Suprapubic skin (tissue), 4 donors: ENCODE measurements around the gene CALM1. TPM values are rescaled to one million over a fixed set of nuclear protein-coding genes. Genes with fewer than 3 reads are reported as not detected.

Experiments used
- DNase-seq, 2 donors: peaks; one replicate each; pipeline ENCODE4 v3.0.0-alpha.2; 2019; ENCODE audit warnings: low spot score in 2 of 2
- H3K27ac ChIP-seq: fragments of 200-600 bp; sonication (generic); one replicate; pipeline ENCODE4 v1.5.1; 2019
- H3K27me3 ChIP-seq: fragments of 200-600 bp; sonication (generic); one replicate; pipeline ENCODE4 v1.5.1; 2019
- H3K36me3 ChIP-seq: fragments of 200-600 bp; sonication (generic); one replicate; pipeline ENCODE4 v1.5.1; 2019
- H3K4me1 ChIP-seq: fragments of 200-600 bp; sonication (generic); one replicate; pipeline ENCODE4 v1.5.1; 2019
- H3K4me3 ChIP-seq: fragments of 200-600 bp; sonication (generic); one replicate; pipeline ENCODE4 v1.5.1; 2019; ENCODE audit warnings: mild to moderate bottlenecking
- H3K9me3 ChIP-seq: fragments of 200-600 bp; sonication (generic); one replicate; pipeline ENCODE4 v1.5.1; 2019
- CTCF ChIP-seq, 2 donors: fragments of 200-600 bp in 1 of 2; fragments of 450-650 bp in 1 of 2; sonication (generic) in 1 of 2; IDR thresholded peaks; one replicate each; pipeline ENCODE4 v1.5.1; 2016 to 2019; ENCODE audit warnings: antibody characterized with exemption in 2 of 2, mild to moderate bottlenecking in 1 of 2, moderate library complexity in 1 of 2
- EP300 ChIP-seq: sonication (generic); formaldehyde crosslinking; IDR thresholded peaks from one replicate; pipeline ENCODE4 v1.6.1; 2017; ENCODE audit warnings: antibody characterized with exemption
- POLR2A ChIP-seq, 2 donors: fragments of 450-650 bp; IDR thresholded peaks; one replicate each; pipeline ENCODE4 v1.6.1; 2017; ENCODE audit warnings: antibody characterized with exemption in 2 of 2, mild to moderate bottlenecking in 2 of 2, moderate library complexity in 2 of 2
- POLR2AphosphoS5 ChIP-seq, 3 donors: sonication (generic); formaldehyde crosslinking; IDR thresholded peaks; one replicate each; pipeline ENCODE4 v1.6.1; 2017; ENCODE audit warnings: antibody characterized with exemption in 3 of 3
- WGBS: methylation state at CpG from one replicate; pipeline ENCODE4 v1.1.5; 2018; 5-methylcytosine and 5-hydroxymethylcytosine counted together
- total RNA-seq, 4 donors: library from RNA; depleted of rRNA; stranded (reverse); fragments of >200 nt; gene quantifications; one replicate each; pipeline ENCODE4 v1.1.0, GENCODE V29; 2016

Gene CALM1
- total RNA-seq, 4 donors from 2014 or later = 258 to 369 (median 300) TPM

- peaks cover 45% of the 10 kb centered on the region for H3K4me1 ChIP-seq
- H3K27ac ChIP-seq = no peak overlapping the region
- H3K36me3 ChIP-seq = peaks cover 57% of the 10 kb centered on the region
- TF ChIP-seq CTCF (IDR thresholded peaks at IDR 0.05) = no peak
- no peak for TF ChIP-seq EP300
- no peak for TF ChIP-seq POLR2AphosphoS5 (IDR thresholded peaks at IDR 0.05)
- 78% methylated on average over 7 of the region's 7 CpGs for WGBS
- no peak overlapping the region for H3K4me3 ChIP-seq
- DNase-seq = no peak
- no peaks in the 10 kb centered on the region for H3K27me3 ChIP-seq
- no peaks in the 10 kb centered on the region for H3K9me3 ChIP-seq
Observed at GRCh38 chr14:90400904-90401561, 4.2 kb downstream of the CALM1 start.

- H3K4me3 ChIP-seq = no peak overlapping the region
Observed at GRCh38 chr14:90402016-90402415, 5.2 kb downstream of the CALM1 start.

GRCh38 chr14:90403065-90403464, 6.2 kb downstream of the CALM1 start:
- 84% methylated on average over 2 of the region's 2 CpGs for WGBS
- DNase-seq = no peak
- no peaks in the 10 kb centered on the region for H3K27me3 ChIP-seq
- no peak for TF ChIP-seq POLR2AphosphoS5 (IDR thresholded peaks at IDR 0.05)
- no peak for TF ChIP-seq EP300
- no peak for TF ChIP-seq POLR2A (IDR thresholded peaks at IDR 0.05)
- TF ChIP-seq CTCF (IDR thresholded peaks at IDR 0.05) = no peak
- peaks cover 66% of the 10 kb centered on the region for H3K36me3 ChIP-seq
- no peaks in the 10 kb centered on the region for H3K9me3 ChIP-seq
- H3K27ac ChIP-seq = no peak overlapping the region
- peaks cover 40% of the 10 kb centered on the region for H3K4me1 ChIP-seq
- no peak overlapping the region for H3K4me3 ChIP-seq

More at GRCh38 chr14:90402016-90402415, 5.2 kb downstream of the CALM1 start:
- H3K27ac ChIP-seq = no peak overlapping the region
- DNase-seq = no peak
- no peak for TF ChIP-seq POLR2A (IDR thresholded peaks at IDR 0.05)
- TF ChIP-seq EP300 = no peak
- TF ChIP-seq POLR2AphosphoS5 (IDR thresholded peaks at IDR 0.05) = no peak
- TF ChIP-seq CTCF (IDR thresholded peaks at IDR 0.05) = no peak
- no peaks in the 10 kb centered on the region for H3K27me3 ChIP-seq
- H3K36me3 ChIP-seq = peaks cover 65% of the 10 kb centered on the region
- no peaks in the 10 kb centered on the region for H3K9me3 ChIP-seq
- peaks cover 40% of the 10 kb centered on the region for H3K4me1 ChIP-seq
- 60% methylated on average over 7 of the region's 7 CpGs for WGBS

GRCh38 chr14:90405101-90405500, 8.3 kb downstream of the CALM1 start:
- WGBS = 83% methylated on average over 9 of the region's 9 CpGs
- TF ChIP-seq POLR2AphosphoS5 (IDR thresholded peaks at IDR 0.05) = no peak
- no peak for TF ChIP-seq CTCF (IDR thresholded peaks at IDR 0.05)
- TF ChIP-seq EP300 = no peak
- TF ChIP-seq POLR2A (IDR thresholded peaks at IDR 0.05) = no peak
- no peak for DNase-seq
- no peak overlapping the region for H3K27ac ChIP-seq
- H3K36me3 ChIP-seq = peaks cover 66% of the 10 kb centered on the region
- no peaks in the 10 kb centered on the region for H3K9me3 ChIP-seq
- peaks cover 21% of the 10 kb centered on the region for H3K4me1 ChIP-seq
- H3K4me3 ChIP-seq = no peak overlapping the region
- H3K27me3 ChIP-seq = no peaks in the 10 kb centered on the region

GRCh38 chr14:90405755-90406154, 8.9 kb downstream of the CALM1 start:
- 78% methylated on average over 4 of the region's 4 CpGs for WGBS

More at GRCh38 chr14:90405755-90406154, 8.9 kb downstream of the CALM1 start:
- no peak overlapping the region for H3K27ac ChIP-seq
- DNase-seq = no peak
- peaks cover 14% of the 10 kb centered on the region for H3K4me1 ChIP-seq
- no peaks in the 10 kb centered on the region for H3K27me3 ChIP-seq
- H3K9me3 ChIP-seq = no peaks in the 10 kb centered on the region
- no peak for TF ChIP-seq EP300
- no peak for TF ChIP-seq POLR2A (IDR thresholded peaks at IDR 0.05)
- no peak for TF ChIP-seq CTCF (IDR thresholded peaks at IDR 0.05)
- TF ChIP-seq POLR2AphosphoS5 (IDR thresholded peaks at IDR 0.05) = no peak
- no peak overlapping the region for H3K4me3 ChIP-seq
- H3K36me3 ChIP-seq = peaks cover 61% of the 10 kb centered on the region
